Measurements from ENCODE around the gene HK1.
A peak's percentile ranks its signal among the peaks of the same experiment; 100 is the strongest.

The HK1 gene

GRCh38 chr10:69312528-69312927, 34.2 kb downstream of the HK1 start:
- Histone ChIP-seq H3K27ac (no peak overlapping the region), H2AFZ (no peak overlapping the region), H3K4me2 (ENCODE audit: low read length) (no peak overlapping the region), H3K27me3 (ENCODE audit: control insufficient read depth, insufficient read depth, low read length) (no peaks in the 10 kb centered on the region), H3K4me1 (no peaks in the 10 kb centered on the region), H3K4me3 (ENCODE audit: low read depth, low read length) (no peak overlapping the region), H3K36me3 (ENCODE audit: control insufficient read depth, insufficient read depth, low read length) (no peaks in the 10 kb centered on the region), H3K79me2 (no peaks in the 10 kb centered on the region), H3K9me3 (ENCODE audit: control insufficient read depth, low read length) (no peaks in the 10 kb centered on the region), H3K9ac (no peak overlapping the region)
- TF ChIP-seq, protein P1, sequence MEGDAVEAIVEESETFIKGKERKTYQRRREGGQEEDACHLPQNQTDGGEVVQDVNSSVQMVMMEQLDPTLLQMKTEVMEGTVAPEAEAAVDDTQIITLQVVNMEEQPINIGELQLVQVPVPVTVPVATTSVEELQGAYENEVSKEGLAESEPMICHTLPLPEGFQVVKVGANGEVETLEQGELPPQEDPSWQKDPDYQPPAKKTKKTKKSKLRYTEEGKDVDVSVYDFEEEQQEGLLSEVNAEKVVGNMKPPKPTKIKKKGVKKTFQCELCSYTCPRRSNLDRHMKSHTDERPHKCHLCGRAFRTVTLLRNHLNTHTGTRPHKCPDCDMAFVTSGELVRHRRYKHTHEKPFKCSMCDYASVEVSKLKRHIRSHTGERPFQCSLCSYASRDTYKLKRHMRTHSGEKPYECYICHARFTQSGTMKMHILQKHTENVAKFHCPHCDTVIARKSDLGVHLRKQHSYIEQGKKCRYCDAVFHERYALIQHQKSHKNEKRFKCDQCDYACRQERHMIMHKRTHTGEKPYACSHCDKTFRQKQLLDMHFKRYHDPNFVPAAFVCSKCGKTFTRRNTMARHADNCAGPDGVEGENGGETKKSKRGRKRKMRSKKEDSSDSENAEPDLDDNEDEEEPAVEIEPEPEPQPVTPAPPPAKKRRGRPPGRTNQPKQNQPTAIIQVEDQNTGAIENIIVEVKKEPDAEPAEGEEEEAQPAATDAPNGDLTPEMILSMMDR (IDR thresholded peaks at IDR 0.05) = no peak

GRCh38 chr10:69315100-69315542, 36.8 kb downstream of the HK1 start:
- Histone ChIP-seq H3K4me2 (ENCODE audit: low read length) (no peak overlapping the region), H3K27ac (no peak overlapping the region), H3K4me1 (peaks cover 1% of the 10 kb centered on the region), H3K27me3 (ENCODE audit: control insufficient read depth, insufficient read depth, low read length) (no peaks in the 10 kb centered on the region), H3K36me3 (ENCODE audit: control insufficient read depth, insufficient read depth, low read length) (no peaks in the 10 kb centered on the region), H3K9me3 (ENCODE audit: control insufficient read depth, low read length) (no peaks in the 10 kb centered on the region), H2AFZ (no peak overlapping the region), H3K79me2 (peaks cover 12% of the 10 kb centered on the region), H3K4me3 (ENCODE audit: low read depth, low read length) (no peak overlapping the region), H3K9ac (no peak overlapping the region)
- TF ChIP-seq, protein P1 (IDR thresholded peaks at IDR 0.05) = no peak

GRCh38 chr10:69315610-69316312, 37.5 kb downstream of the HK1 start:
- Histone ChIP-seq H3K4me1 (peaks cover 5% of the 10 kb centered on the region), H3K79me2 (peaks cover 19% of the 10 kb centered on the region), H3K9ac (no peak overlapping the region), H3K4me3 (ENCODE audit: low read depth, low read length) (no peak overlapping the region), H3K9me3 (ENCODE audit: control insufficient read depth, low read length) (no peaks in the 10 kb centered on the region), H3K27ac (no peak overlapping the region), H3K4me2 (ENCODE audit: low read length) (no peak overlapping the region), H2AFZ (peak overlapping the region; percentile 97), H3K27me3 (ENCODE audit: control insufficient read depth, insufficient read depth, low read length) (no peaks in the 10 kb centered on the region), H3K36me3 (ENCODE audit: control insufficient read depth, insufficient read depth, low read length) (no peaks in the 10 kb centered on the region)
- TF ChIP-seq, protein P1 (IDR thresholded peaks at IDR 0.05) = no peak

- Histone ChIP-seq H3K4me1 (peaks cover 5% of the 10 kb centered on the region), H3K27ac (peak overlapping the region; percentile 13), H3K4me2 (ENCODE audit: low read length) (no peak overlapping the region), H3K79me2 (peaks cover 26% of the 10 kb centered on the region), H3K9ac (no peak overlapping the region), H3K9me3 (ENCODE audit: control insufficient read depth, low read length) (no peaks in the 10 kb centered on the region), H2AFZ (peak overlapping the region; percentile 97), H3K36me3 (ENCODE audit: control insufficient read depth, insufficient read depth, low read length) (no peaks in the 10 kb centered on the region), H3K27me3 (ENCODE audit: control insufficient read depth, insufficient read depth, low read length) (no peaks in the 10 kb centered on the region), H3K4me3 (ENCODE audit: low read depth, low read length) (no peak overlapping the region)
- TF ChIP-seq, protein P1 (IDR thresholded peaks at IDR 0.05) = no peak
Observed at GRCh38 chr10:69316313-69317059, 38.2 kb downstream of the HK1 start.

Data from parathyroid adenoma (tissue), 2 donors.